Measurements from ENCODE around the gene TOP1.

DNA sequence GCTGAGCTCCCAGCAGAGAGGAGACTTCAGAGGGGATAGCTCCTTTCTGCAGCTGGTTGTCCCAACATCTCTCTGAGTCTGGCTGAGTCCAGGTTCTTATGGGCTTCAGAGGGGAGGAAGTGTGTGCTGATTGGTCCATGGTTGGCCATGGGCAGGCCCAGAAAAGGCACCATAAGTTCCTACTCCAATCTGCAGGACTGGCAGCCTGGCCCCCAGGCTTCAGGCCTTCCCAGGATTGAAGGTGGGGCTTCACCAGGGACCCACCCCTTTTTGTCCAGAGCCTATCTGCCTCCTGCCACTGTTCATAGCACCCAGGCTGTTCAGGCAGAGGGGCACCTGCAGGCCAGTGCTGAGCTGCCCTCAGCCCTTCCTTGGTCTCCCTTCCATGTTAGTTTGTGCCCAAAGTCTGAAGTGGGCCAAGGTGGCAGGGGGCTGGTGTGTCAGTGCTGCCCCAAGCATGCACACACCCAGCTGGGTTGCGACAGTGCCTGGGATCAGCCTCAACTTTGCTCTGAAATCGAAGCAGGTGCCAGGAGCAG, 21.6 kb upstream of the TOP1 start:
- peak; percentile 8 for TF ChIP-seq SETDB1 (IDR thresholded peaks at IDR 0.05; ENCODE audit: insufficient read length, low read length)
- TF ChIP-seq, protein P1, sequence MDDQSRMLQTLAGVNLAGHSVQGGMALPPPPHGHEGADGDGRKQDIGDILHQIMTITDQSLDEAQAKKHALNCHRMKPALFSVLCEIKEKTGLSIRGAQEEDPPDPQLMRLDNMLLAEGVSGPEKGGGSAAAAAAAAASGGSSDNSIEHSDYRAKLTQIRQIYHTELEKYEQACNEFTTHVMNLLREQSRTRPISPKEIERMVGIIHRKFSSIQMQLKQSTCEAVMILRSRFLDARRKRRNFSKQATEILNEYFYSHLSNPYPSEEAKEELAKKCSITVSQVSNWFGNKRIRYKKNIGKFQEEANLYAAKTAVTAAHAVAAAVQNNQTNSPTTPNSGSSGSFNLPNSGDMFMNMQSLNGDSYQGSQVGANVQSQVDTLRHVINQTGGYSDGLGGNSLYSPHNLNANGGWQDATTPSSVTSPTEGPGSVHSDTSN (CRISPR knock-in tag; IDR thresholded peaks at IDR 0.05) = no peak
- TF ChIP-seq, protein P2, sequence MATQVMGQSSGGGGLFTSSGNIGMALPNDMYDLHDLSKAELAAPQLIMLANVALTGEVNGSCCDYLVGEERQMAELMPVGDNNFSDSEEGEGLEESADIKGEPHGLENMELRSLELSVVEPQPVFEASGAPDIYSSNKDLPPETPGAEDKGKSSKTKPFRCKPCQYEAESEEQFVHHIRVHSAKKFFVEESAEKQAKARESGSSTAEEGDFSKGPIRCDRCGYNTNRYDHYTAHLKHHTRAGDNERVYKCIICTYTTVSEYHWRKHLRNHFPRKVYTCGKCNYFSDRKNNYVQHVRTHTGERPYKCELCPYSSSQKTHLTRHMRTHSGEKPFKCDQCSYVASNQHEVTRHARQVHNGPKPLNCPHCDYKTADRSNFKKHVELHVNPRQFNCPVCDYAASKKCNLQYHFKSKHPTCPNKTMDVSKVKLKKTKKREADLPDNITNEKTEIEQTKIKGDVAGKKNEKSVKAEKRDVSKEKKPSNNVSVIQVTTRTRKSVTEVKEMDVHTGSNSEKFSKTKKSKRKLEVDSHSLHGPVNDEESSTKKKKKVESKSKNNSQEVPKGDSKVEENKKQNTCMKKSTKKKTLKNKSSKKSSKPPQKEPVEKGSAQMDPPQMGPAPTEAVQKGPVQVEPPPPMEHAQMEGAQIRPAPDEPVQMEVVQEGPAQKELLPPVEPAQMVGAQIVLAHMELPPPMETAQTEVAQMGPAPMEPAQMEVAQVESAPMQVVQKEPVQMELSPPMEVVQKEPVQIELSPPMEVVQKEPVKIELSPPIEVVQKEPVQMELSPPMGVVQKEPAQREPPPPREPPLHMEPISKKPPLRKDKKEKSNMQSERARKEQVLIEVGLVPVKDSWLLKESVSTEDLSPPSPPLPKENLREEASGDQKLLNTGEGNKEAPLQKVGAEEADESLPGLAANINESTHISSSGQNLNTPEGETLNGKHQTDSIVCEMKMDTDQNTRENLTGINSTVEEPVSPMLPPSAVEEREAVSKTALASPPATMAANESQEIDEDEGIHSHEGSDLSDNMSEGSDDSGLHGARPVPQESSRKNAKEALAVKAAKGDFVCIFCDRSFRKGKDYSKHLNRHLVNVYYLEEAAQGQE (tag by site-specific recombination; IDR thresholded peaks at IDR 0.05) = no peak

All from HEK293 (cell line).